Endothelial cell of umbilical vein (primary cell): ENCODE results near the gene PCED1B. TPM values are rescaled to one million over a fixed set of nuclear protein-coding genes. Genes with fewer than 3 reads are reported as not detected.

ENCODE experiments used
- BruUV-seq: library from RNA; stranded (reverse); fragments of 400-500 nt; replicated peaks from 2 replicates; lab custom pipeline; 2021; lab: Mats Ljungman, UMichigan
- CTCF ChIA-PET: fragments of 300-600, 350-600 bp; sonication (Branson Sonifier 250); formaldehyde crosslinking; loops from one replicate; lab custom pipeline; 2021; ENCODE audit warnings: antibody characterized with exemption, inconsistent platforms; lab: Charles Lee
- POLR2A ChIA-PET: fragments of 300-600, 350-600 bp; sonication (Branson Sonifier 250); formaldehyde crosslinking; loops from one replicate; lab custom pipeline; 2021; ENCODE audit warnings: antibody characterized with exemption, inconsistent platforms; lab: Charles Lee
- DNase-seq: peaks from one replicate; pipeline ENCODE4 v3.0.0-alpha.2; 2011; ENCODE audit warnings: low read depth, low spot score
- FAIRE-seq: peaks from 2 replicates; lab custom pipeline; 2011; peaks lifted over from hg19 to GRCh38; lab: Jason Lieb, UNC
- H2AFZ ChIP-seq: 2 replicates; pipeline ENCODE4 v1.6.0; 2012; ENCODE audit warnings: low read depth, low read length, control low read depth, inconsistent platforms
- H3K27ac ChIP-seq: 2 replicates; pipeline ENCODE4 v1.5.1; 2011; ENCODE audit warnings: low read depth, mild to moderate bottlenecking, control low read depth, low read length, moderate library complexity; ENCODE audit not compliant: insufficient read depth
- H3K27me3 ChIP-seq, 2 experiments: 2 replicates each; pipeline versions ENCODE4 v1.6.0 to v1.6.1; 2011; ENCODE audit warnings: low read length in 2 of 2, mixed read lengths in 1 of 2; ENCODE audit not compliant: control insufficient read depth in 2 of 2, insufficient read depth in 2 of 2
- H3K36me3 ChIP-seq, 2 experiments: 2 replicates in 1 of 2; 3 replicates in 1 of 2; pipeline ENCODE4 v1.5.1; 2011; ENCODE audit warnings: low read length in 2 of 2, mild to moderate bottlenecking in 1 of 2, moderate library complexity in 1 of 2; ENCODE audit not compliant: control insufficient read depth in 2 of 2, insufficient read depth in 2 of 2; ENCODE audit errors: extremely low read depth in 1 of 2
- H3K4me1 ChIP-seq: 3 replicates; pipeline ENCODE4 v1.5.1; 2011; ENCODE audit warnings: mild to moderate bottlenecking, low read length; ENCODE audit not compliant: control insufficient read depth, insufficient read depth; ENCODE audit errors: extremely low read depth
- H3K4me2 ChIP-seq: 2 replicates; pipeline ENCODE4 v1.6.1; 2011; ENCODE audit warnings: low read length, control low read depth, mixed read lengths; ENCODE audit not compliant: insufficient read depth
- H3K4me3 ChIP-seq, 3 experiments: fragments of 200-600 bp in 1 of 3; sonication (generic), shearing (Covaris generic) in 1 of 3; replicated peaks in 1 of 3; 2 replicates each; pipeline ENCODE4 v1.5.1; 2011 to 2016; ENCODE audit warnings: control low read depth in 3 of 3, low read length in 3 of 3, mild to moderate bottlenecking in 2 of 3, inconsistent platforms in 1 of 3, low read depth in 1 of 3, moderate library complexity in 1 of 3; ENCODE audit not compliant: insufficient read depth in 1 of 3
- H3K79me2 ChIP-seq: 2 replicates; pipeline ENCODE4 v1.6.0; 2012; ENCODE audit warnings: low read length, inconsistent platforms; ENCODE audit not compliant: control insufficient read depth, insufficient read depth
- H3K9ac ChIP-seq: replicated peaks from 2 replicates; pipeline ENCODE3; 2011; ENCODE audit warnings: low read length, control low read depth; ENCODE audit not compliant: insufficient read depth; ENCODE audit errors: extremely low read depth
- H3K9me1 ChIP-seq: replicated peaks from 3 replicates; pipeline ENCODE4 v1.6.0; 2011; ENCODE audit warnings: mild to moderate bottlenecking, low read length; ENCODE audit not compliant: control insufficient read depth, insufficient read depth; ENCODE audit errors: extremely low read depth
- H3K9me3 ChIP-seq: replicated peaks from 2 replicates; pipeline ENCODE4 v1.5.1; 2012; ENCODE audit warnings: low read length, inconsistent platforms; ENCODE audit not compliant: control insufficient read depth, insufficient read depth
- H4K20me1 ChIP-seq: replicated peaks from 2 replicates; pipeline ENCODE3; 2011; ENCODE audit warnings: mild to moderate bottlenecking, low read length; ENCODE audit not compliant: control insufficient read depth, insufficient read depth; ENCODE audit errors: extremely low read depth
- CTCF ChIP-seq, 2 donors: IDR thresholded peaks; 1 replicate in 1 of 2; 2 replicates in 1 of 2; pipeline ENCODE4 v1.5.1; 2011; ENCODE audit warnings: low read length in 2 of 2, mild to moderate bottlenecking in 2 of 2, moderate library complexity in 2 of 2, control low read depth in 1 of 2, inconsistent platforms in 1 of 2, low read depth in 1 of 2; ENCODE audit not compliant: insufficient read depth in 1 of 2; ENCODE audit errors: extremely low read depth in 1 of 2
- EZH2 ChIP-seq: IDR thresholded peaks from 2 replicates; pipeline ENCODE4 v1.6.1; 2012; ENCODE audit warnings: borderline replicate concordance, low read depth, mild to moderate bottlenecking, moderate library complexity, low read length, inconsistent platforms; ENCODE audit not compliant: severe bottlenecking
- FOS ChIP-seq: IDR thresholded peaks from 2 replicates; pipeline ENCODE4 v1.6.1; 2011; ENCODE audit warnings: mild to moderate bottlenecking, low read length, moderate library complexity, borderline replicate concordance; ENCODE audit not compliant: insufficient read depth
- GATA2 ChIP-seq: IDR thresholded peaks from 2 replicates; pipeline ENCODE4 v1.7.0; 2011; ENCODE audit warnings: low read depth, mild to moderate bottlenecking, moderate library complexity, mixed read lengths, low read length; ENCODE audit not compliant: insufficient read length, insufficient read depth
- JUN ChIP-seq: IDR thresholded peaks from 2 replicates; pipeline ENCODE4 v1.6.1; 2011; ENCODE audit warnings: borderline replicate concordance, low read depth; ENCODE audit not compliant: insufficient read length, insufficient read depth
- MAX ChIP-seq: IDR thresholded peaks from 2 replicates; pipeline ENCODE4 v1.6.1; 2011; ENCODE audit not compliant: insufficient read depth, insufficient read length
- MYC ChIP-seq: IDR thresholded peaks from one replicate; pipeline ENCODE4 v1.6.1; 2011; ENCODE audit warnings: mild to moderate bottlenecking, low read depth, low read length
- POLR2A ChIP-seq: IDR thresholded peaks from 2 replicates; pipeline ENCODE4 v1.6.1; 2012; ENCODE audit warnings: low read depth, mild to moderate bottlenecking, control low read depth, low read length
- POLR2AphosphoS5 ChIP-seq: IDR thresholded peaks from 2 replicates; pipeline ENCODE4 v1.6.1; 2012; ENCODE audit warnings: low read depth, mild to moderate bottlenecking, control low read depth, low read length, moderate library complexity; ENCODE audit not compliant: insufficient read depth
- dilution Hi-C: fragments of 300-500 bp; cut with MboI; formaldehyde crosslinking; loops from one replicate; pipeline ENCODE4 v1.15.0; 2019; ENCODE audit warnings: low sequenced_read_pairs; ENCODE audit not compliant: extremely low pct_ligation_motif_present
- intact Hi-C: fragments of 100-400 bp; cut with micrococcal nuclease; formaldehyde crosslinking; loops from one replicate; pipeline ENCODE4 v1.10.0; 2022
- polyA plus RNA-seq, 4 experiments: library from polyadenylated mRNA; depleted of rRNA in 3 of 4; stranded (reverse) in 3 of 4; unstranded in 1 of 4; fragments of >200 nt; gene quantifications; 2 replicates each; pipeline versions ENCODE4 v1.2.1 to v1.2.3, GENCODE V29; 2011 to 2012; ENCODE audit warnings: missing spikeins in 1 of 4
- total RNA-seq: library from RNA; stranded (reverse); gene quantifications from 2 replicates; pipeline ENCODE4 v1.2.3, GENCODE V29; 2021

Gene PCED1B
- total and polyA plus RNA-seq, 2 donors (not counting 3 experiments of a cell fraction or from before 2014, with no cell fraction given), result 1.7 to 2.6 TPM

- Histone ChIP-seq H3K9ac (no peak overlapping the region), H3K36me3 (no peaks in the 10 kb centered on the region), H3K4me2 (no peak overlapping the region), H2AFZ (no peak overlapping the region), H4K20me1 (no peaks in the 10 kb centered on the region), H3K4me3 (no peak overlapping the region), H3K79me2 (no peaks in the 10 kb centered on the region), H3K27me3 (no peaks in the 10 kb centered on the region), H3K27ac (no peak overlapping the region), H3K4me1 (no peaks in the 10 kb centered on the region), H3K9me3 (no peaks in the 10 kb centered on the region), H3K9me1 (no peaks in the 10 kb centered on the region)
- no TSS peak for BruUV-seq
- intact Hi-C loops (no loop called here), dilution Hi-C loops (no loop called here)
- TF ChIP-seq POLR2AphosphoS5 (no peak), CTCF (IDR thresholded peaks at IDR 0.05; ENCODE audit: extremely low read depth in 1 of 2, insufficient read depth in 1 of 2, low read depth in 1 of 2, low read length in 2 of 2) (no peak), POLR2A (no peak), MYC (no peak), JUN (no peak), EZH2 (no peak), MAX (no peak), GATA2 (no peak), FOS (no peak)
- DNase-seq (no peak), FAIRE-seq (no peak)
- ChIA-PET CTCF (interaction anchor here (1.0 to 1.2 kb wide), 4 partner anchors 13 to 332 kb away, joined by 3 to 5 read pairs (median 3); partner anchors contain the start of gene PCED1B), POLR2A (no interaction called here)
Measured at GRCh38 chr12:47065546-47065945, 13.9 kb upstream of the PCED1B start.
